Measurements from ENCODE around the gene MORC2.

The MORC2 gene

GRCh38 chr22:30949934-30950660 lies 18.5 kb downstream of the MORC2 start:
- in situ Hi-C loops (cut with MboI; ENCODE audit: low sequenced_read_pairs): no loop called here

GRCh38 chr22:30948930-30949342 lies 19.6 kb downstream of the MORC2 start:
- in situ Hi-C loops (cut with MboI; ENCODE audit: low sequenced_read_pairs): no loop called here

GRCh38 chr22:30947816-30948454 lies 20.6 kb downstream of the MORC2 start:
- in situ Hi-C loops (cut with MboI; ENCODE audit: low sequenced_read_pairs): no loop called here

- in situ Hi-C loops (cut with MboI; ENCODE audit: low sequenced_read_pairs): no loop called here
These were observed 21.3 kb downstream of the MORC2 start for GRCh38 chr22:30947173-30947815.

GRCh38 chr22:30946354-30946753 lies 22.2 kb downstream of the MORC2 start:
- in situ Hi-C loops (cut with MboI; ENCODE audit: low sequenced_read_pairs): no loop called here

- in situ Hi-C loops (cut with MboI; ENCODE audit: low sequenced_read_pairs): no loop called here
These were observed 22.9 kb downstream of the MORC2 start for GRCh38 chr22:30945653-30946052.

- in situ Hi-C loops (cut with MboI; ENCODE audit: low sequenced_read_pairs): no loop called here
These were observed 23.6 kb downstream of the MORC2 start for GRCh38 chr22:30944986-30945385.

GRCh38 chr22:30943368-30943767 lies 25.2 kb downstream of the MORC2 start:
- in situ Hi-C loops (cut with MboI; ENCODE audit: low sequenced_read_pairs): no loop called here

- in situ Hi-C loops (cut with MboI; ENCODE audit: low sequenced_read_pairs): no loop called here
These were observed 27.2 kb downstream of the MORC2 start for GRCh38 chr22:30941363-30941740.

GRCh38 chr22:30940685-30941362 lies 27.8 kb downstream of the MORC2 start:
- in situ Hi-C loops (cut with MboI; ENCODE audit: low sequenced_read_pairs): no loop called here

- in situ Hi-C loops (cut with MboI; ENCODE audit: low sequenced_read_pairs): no loop called here
These were observed 34.5 kb downstream of the MORC2 start for GRCh38 chr22:30934053-30934452.

- in situ Hi-C loops (cut with MboI; ENCODE audit: low sequenced_read_pairs): no loop called here
These were observed 35.1 kb downstream of the MORC2 start for GRCh38 chr22:30933457-30933856.

- in situ Hi-C loops (cut with MboI; ENCODE audit: low sequenced_read_pairs): no loop called here
These were observed 35.9 kb downstream of the MORC2 start for GRCh38 chr22:30932661-30933060.

- in situ Hi-C loops (cut with MboI; ENCODE audit: low sequenced_read_pairs): no loop called here
These were observed 36.9 kb downstream of the MORC2 start for GRCh38 chr22:30931541-30932300.

- in situ Hi-C loops (cut with MboI; ENCODE audit: low sequenced_read_pairs): no loop called here
These were observed 38.3 kb downstream of the MORC2 start for GRCh38 chr22:30930228-30930627.

GRCh38 chr22:30928401-30928800 lies 40.2 kb downstream of the MORC2 start:
- in situ Hi-C loops (cut with MboI; ENCODE audit: low sequenced_read_pairs): no loop called here

GRCh38 chr22:30927806-30928205 lies 40.8 kb downstream of the MORC2 start:
- in situ Hi-C loops (cut with MboI; ENCODE audit: low sequenced_read_pairs): no loop called here

GRCh38 chr22:30926706-30927105 lies 41.9 kb downstream of the MORC2 start:
- in situ Hi-C loops (cut with MboI; ENCODE audit: low sequenced_read_pairs): no loop called here

GRCh38 chr22:30925667-30926066 lies 42.9 kb downstream of the MORC2 start:
- in situ Hi-C loops (cut with MboI; ENCODE audit: low sequenced_read_pairs): no loop called here

- in situ Hi-C loops (cut with MboI; ENCODE audit: low sequenced_read_pairs): no loop called here
These were observed 45.2 kb downstream of the MORC2 start for GRCh38 chr22:30923168-30923900.

Data from hTERT RPE-1 (cell line).